ENCODE results near the gene HECW1.

The HECW1 gene

DNA sequence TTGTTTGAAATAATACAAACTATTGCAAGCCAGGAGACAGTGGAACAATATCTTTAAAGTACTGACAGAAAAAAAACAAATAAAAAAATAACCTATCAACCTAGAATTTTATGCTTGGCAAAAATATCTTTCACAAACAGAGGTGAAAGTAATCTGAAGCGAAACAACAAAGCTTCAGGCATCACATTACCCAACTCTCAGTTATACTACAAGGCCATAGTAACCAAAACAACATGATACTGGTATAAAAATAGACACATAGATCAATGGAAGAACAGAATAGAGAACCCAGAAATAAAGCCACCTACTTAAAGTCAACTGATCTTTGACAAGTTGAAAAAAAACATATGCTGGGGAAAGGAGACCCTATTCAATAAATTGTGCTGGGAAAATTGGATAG, 26.5 kb upstream of the HECW1 start:
- no peak overlapping the region for H3K4me3 ChIP-seq (ENCODE audit: low read depth, low read length)
- no peak for DNase-seq
- H3K27me3 ChIP-seq (ENCODE audit: insufficient read depth, low read depth, severe bottlenecking) = no peaks in the 10 kb centered on the region
- no peak overlapping the region for H3K27ac ChIP-seq
- no peaks in the 10 kb centered on the region for H3K36me3 ChIP-seq
- peaks cover 2% of the 10 kb centered on the region for H3K9me3 ChIP-seq (ENCODE audit: severe bottlenecking)
- TF ChIP-seq CTCF (IDR thresholded peaks at IDR 0.05; ENCODE audit: low read depth, low read length) = no peak

DNA sequence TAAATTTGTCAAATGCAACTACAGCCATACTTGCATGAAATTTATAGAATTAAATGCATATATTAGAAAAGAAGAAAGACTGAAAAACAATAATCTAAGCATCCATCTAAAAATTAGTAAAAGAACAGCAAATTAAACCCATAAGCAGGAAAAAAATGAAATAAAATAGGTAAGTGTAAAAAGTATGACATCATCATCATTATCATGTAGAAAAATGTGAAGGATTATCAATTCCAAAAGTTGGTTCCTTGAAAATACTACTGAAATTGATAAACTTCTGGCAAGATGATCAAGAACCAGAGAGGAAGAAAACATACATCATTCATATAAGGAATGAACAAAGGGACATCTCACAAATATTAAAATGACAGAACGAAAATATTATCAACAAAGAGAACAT, 19.6 kb upstream of the HECW1 start:
- TF ChIP-seq CTCF (IDR thresholded peaks at IDR 0.05; ENCODE audit: low read depth, low read length) = no peak
- peaks cover 2% of the 10 kb centered on the region for H3K9me3 ChIP-seq (ENCODE audit: severe bottlenecking)
- no peak overlapping the region for H3K4me3 ChIP-seq (ENCODE audit: low read depth, low read length)
- no peak overlapping the region for H3K27ac ChIP-seq
- no peak for DNase-seq
- H3K27me3 ChIP-seq (ENCODE audit: insufficient read depth, low read depth, severe bottlenecking) = no peaks in the 10 kb centered on the region
- H3K36me3 ChIP-seq = no peaks in the 10 kb centered on the region

DNA sequence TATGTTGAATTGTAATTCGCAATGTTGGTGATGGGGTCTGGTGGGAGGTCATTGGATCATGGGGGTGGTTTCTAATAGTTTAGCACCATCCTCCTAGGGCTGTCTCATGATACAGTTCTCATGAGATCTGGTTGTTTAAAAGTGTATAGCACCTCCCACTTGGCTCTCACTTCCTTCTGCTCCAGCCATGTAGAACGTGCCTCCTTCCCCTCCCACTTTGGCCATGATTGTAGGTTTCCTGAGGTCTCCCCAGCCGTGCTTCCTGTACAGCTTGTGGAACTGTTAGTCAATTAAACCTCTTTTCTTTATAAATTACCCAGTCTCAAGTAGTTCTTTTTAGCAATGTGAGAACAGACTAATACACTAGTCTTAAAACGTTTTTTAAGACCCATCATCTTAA, 15.6 kb upstream of the HECW1 start:
- no peak for TF ChIP-seq CTCF (IDR thresholded peaks at IDR 0.05; ENCODE audit: low read depth, low read length)
- no peak for DNase-seq
- H3K4me3 ChIP-seq (ENCODE audit: low read depth, low read length) = no peak overlapping the region

DNA sequence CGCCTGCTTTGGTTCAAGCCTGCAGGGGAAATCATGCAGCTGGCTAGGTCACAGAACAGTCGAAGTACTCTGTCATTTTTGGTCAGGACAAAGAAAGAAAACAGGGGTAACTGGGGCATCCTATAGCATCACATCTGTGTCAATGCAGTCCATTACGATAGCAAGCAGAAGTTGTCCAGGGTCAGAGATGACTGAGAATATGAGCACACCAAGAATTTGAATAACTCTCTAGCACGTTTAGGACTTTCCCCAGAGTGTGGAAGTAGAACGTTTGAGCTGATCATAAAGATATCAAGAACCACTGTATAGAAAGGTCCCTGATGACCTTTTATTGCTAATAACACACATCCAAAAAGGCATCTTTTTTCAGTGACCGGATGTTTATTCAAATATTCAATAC, 12.7 kb upstream of the HECW1 start:
- Histone ChIP-seq H3K9me3 (ENCODE audit: severe bottlenecking) (no peaks in the 10 kb centered on the region), H3K27ac (no peak overlapping the region), H3K27me3 (ENCODE audit: insufficient read depth, low read depth, severe bottlenecking) (no peaks in the 10 kb centered on the region), H3K4me3 (ENCODE audit: low read depth, low read length) (no peak overlapping the region), H3K36me3 (no peaks in the 10 kb centered on the region)
- no peak for TF ChIP-seq CTCF (IDR thresholded peaks at IDR 0.05; ENCODE audit: low read depth, low read length)
- no peak for DNase-seq

More for the DNA sequence above, 15.6 kb upstream of the HECW1 start:
- H3K27ac ChIP-seq = no peak overlapping the region
- no peaks in the 10 kb centered on the region for H3K9me3 ChIP-seq (ENCODE audit: severe bottlenecking)
- H3K27me3 ChIP-seq (ENCODE audit: insufficient read depth, low read depth, severe bottlenecking) = no peaks in the 10 kb centered on the region
- no peaks in the 10 kb centered on the region for H3K36me3 ChIP-seq

DNA sequence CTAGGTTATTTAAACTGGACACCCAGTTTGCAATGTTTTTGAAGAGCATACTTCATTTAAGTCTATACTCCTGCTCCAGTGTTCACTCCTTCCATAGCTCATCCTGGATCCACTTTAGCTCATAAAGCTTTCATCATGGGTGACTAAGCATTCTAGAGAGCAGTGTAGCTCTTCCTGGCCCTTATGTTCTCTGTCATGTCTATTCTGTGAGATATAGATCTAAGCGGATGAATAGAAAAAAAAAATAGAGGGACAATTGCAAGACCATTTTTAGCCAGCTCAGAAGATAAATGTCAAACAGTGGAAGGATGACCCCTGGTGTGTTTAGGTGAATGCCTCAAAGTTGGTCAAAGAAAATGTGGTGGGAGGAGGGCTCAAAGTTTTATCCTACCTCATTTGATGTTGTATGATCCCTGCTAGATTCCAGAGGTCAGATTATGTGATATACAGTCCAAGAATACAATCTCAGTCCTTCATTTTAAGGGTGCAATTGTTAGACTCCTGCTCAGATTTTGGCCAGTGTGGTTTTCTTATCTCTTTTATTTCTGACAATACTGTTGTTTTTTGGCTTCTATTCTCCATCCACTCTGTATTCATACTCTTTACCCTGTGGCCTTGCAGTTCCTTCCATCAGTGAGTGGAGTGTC, 7.5 kb upstream of the HECW1 start:
- no peak for DNase-seq
- Histone ChIP-seq H3K9me3 (ENCODE audit: severe bottlenecking) (no peaks in the 10 kb centered on the region), H3K27me3 (ENCODE audit: insufficient read depth, low read depth, severe bottlenecking) (peaks cover 5% of the 10 kb centered on the region), H3K27ac (no peak overlapping the region), H3K36me3 (no peaks in the 10 kb centered on the region), H3K4me3 (ENCODE audit: low read depth, low read length) (no peak overlapping the region)
- TF ChIP-seq CTCF (IDR thresholded peaks at IDR 0.05; ENCODE audit: low read depth, low read length) = no peak

DNA sequence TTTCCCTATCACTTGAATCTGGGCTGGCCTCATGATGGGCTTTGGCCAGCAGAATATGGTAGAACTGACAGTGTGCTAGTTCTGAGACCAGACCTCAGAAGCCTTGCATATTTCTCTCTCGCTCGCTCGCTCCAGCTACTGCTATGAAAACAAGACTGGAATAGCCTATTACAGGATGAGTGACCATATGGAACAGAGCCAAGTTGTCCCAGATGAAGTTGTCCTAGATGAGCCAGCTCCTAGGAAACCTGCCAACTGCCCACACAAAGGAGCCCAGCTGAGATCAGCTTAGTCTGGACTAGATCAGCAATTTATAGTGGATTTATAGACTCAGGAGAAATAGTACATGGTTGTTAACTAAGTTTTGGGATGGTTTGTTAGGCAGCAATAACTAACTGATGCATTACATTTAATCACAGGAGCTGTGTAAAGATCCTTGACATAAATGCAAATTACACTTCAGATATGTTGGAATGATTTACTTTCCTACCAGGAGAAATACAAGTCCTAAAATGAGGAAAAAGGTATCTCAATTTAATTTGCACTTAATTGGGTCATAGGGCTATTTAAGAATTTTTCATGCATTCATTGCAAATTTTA, 6.8 kb upstream of the HECW1 start:
- H3K36me3 ChIP-seq = no peaks in the 10 kb centered on the region
- H3K27me3 ChIP-seq (ENCODE audit: insufficient read depth, low read depth, severe bottlenecking) = peaks cover 8% of the 10 kb centered on the region
- no peak for TF ChIP-seq CTCF (IDR thresholded peaks at IDR 0.05; ENCODE audit: low read depth, low read length)
- DNase-seq = no peak
- H3K27ac ChIP-seq = no peak overlapping the region
- no peak overlapping the region for H3K4me3 ChIP-seq (ENCODE audit: low read depth, low read length)
- H3K9me3 ChIP-seq (ENCODE audit: severe bottlenecking) = no peaks in the 10 kb centered on the region
